Mesenchymal stem cell (in vitro differentiated cells and primary cell): Measurements from ENCODE around the gene ETV3L.

ENCODE experiments used
- DNase-seq: peaks from one replicate; pipeline ENCODE4 v3.0.0-alpha.2; 2013
- H2AFZ ChIP-seq: one replicate; pipeline ENCODE4 v1.6.1; 2013; ENCODE audit warnings: low read depth, mild to moderate bottlenecking, control low read depth, inconsistent platforms, low read length, moderate library complexity
- H2AK5ac ChIP-seq: 2 replicates; pipeline ENCODE4 v1.6.1; 2013; ENCODE audit warnings: low read length, moderate library complexity, mild to moderate bottlenecking, inconsistent platforms; ENCODE audit not compliant: severe bottlenecking
- H2BK120ac ChIP-seq: one replicate; pipeline ENCODE4 v1.6.1; 2013; ENCODE audit warnings: low read depth, mild to moderate bottlenecking, inconsistent platforms, low read length, moderate library complexity
- H2BK12ac ChIP-seq, 2 experiments: one replicate each; pipeline ENCODE4 v1.6.1; 2013; ENCODE audit warnings: inconsistent platforms in 2 of 2, low read length in 2 of 2, mild to moderate bottlenecking in 2 of 2, moderate library complexity in 2 of 2, control low read depth in 1 of 2
- H2BK15ac ChIP-seq: one replicate; pipeline ENCODE4 v1.6.1; 2013; ENCODE audit warnings: mild to moderate bottlenecking, low read depth, inconsistent platforms; ENCODE audit not compliant: poor library complexity, severe bottlenecking
- H2BK5ac ChIP-seq: 2 replicates; pipeline ENCODE4 v1.6.1; 2013; ENCODE audit warnings: low read depth, mild to moderate bottlenecking, low read length, control low read depth, inconsistent platforms; ENCODE audit not compliant: poor library complexity, severe bottlenecking
- H3K14ac ChIP-seq, 2 experiments: one replicate each; pipeline ENCODE4 v1.6.1; 2013; ENCODE audit warnings: inconsistent platforms in 2 of 2, low read length in 2 of 2, control low read depth in 1 of 2, mild to moderate bottlenecking in 1 of 2, moderate library complexity in 1 of 2
- H3K18ac ChIP-seq, 2 experiments: one replicate each; pipeline ENCODE4 v1.6.1; 2013; ENCODE audit warnings: inconsistent platforms in 2 of 2, low read length in 2 of 2, control low read depth in 1 of 2, low read depth in 1 of 2, mild to moderate bottlenecking in 1 of 2
- H3K23ac ChIP-seq, 2 experiments: one replicate each; pipeline ENCODE4 v1.6.1; 2013; ENCODE audit warnings: inconsistent platforms in 2 of 2, low read length in 2 of 2, mild to moderate bottlenecking in 2 of 2, moderate library complexity in 2 of 2, control low read depth in 1 of 2
- H3K27ac ChIP-seq: 2 replicates; pipeline ENCODE4 v1.5.1; 2013; ENCODE audit warnings: mild to moderate bottlenecking, moderate library complexity, low read length, control low read depth, inconsistent platforms; ENCODE audit not compliant: poor library complexity, severe bottlenecking
- H3K27me3 ChIP-seq, 2 experiments: 2 replicates each; pipeline versions ENCODE4 v1.6.1 to v1.7.0; 2013; ENCODE audit warnings: low read length in 2 of 2, mild to moderate bottlenecking in 2 of 2, moderate library complexity in 2 of 2, control low read depth in 1 of 2, inconsistent platforms in 1 of 2; ENCODE audit not compliant: control insufficient read depth in 1 of 2, insufficient read depth in 1 of 2
- H3K36me3 ChIP-seq, 2 experiments: 2 replicates each; pipeline versions ENCODE4 v1.6.1 to v1.7.0; 2013; ENCODE audit warnings: low read length in 2 of 2, control low read depth in 1 of 2, inconsistent platforms in 1 of 2, low read depth in 1 of 2, mild to moderate bottlenecking in 1 of 2; ENCODE audit not compliant: insufficient read depth in 2 of 2, control insufficient read depth in 1 of 2
- H3K4ac ChIP-seq, 2 experiments: one replicate each; pipeline ENCODE4 v1.6.1; 2013; ENCODE audit warnings: inconsistent platforms in 2 of 2, low read length in 2 of 2, mild to moderate bottlenecking in 2 of 2, moderate library complexity in 2 of 2, control low read depth in 1 of 2, low read depth in 1 of 2
- H3K4me1 ChIP-seq: 2 replicates; pipeline ENCODE4 v1.6.1; 2013; ENCODE audit warnings: low read depth, low read length, control low read depth; ENCODE audit not compliant: control insufficient read depth, insufficient read depth
- H3K4me2 ChIP-seq: 2 replicates; pipeline ENCODE4 v1.6.1; 2013; ENCODE audit warnings: low read length, mild to moderate bottlenecking, inconsistent platforms; ENCODE audit not compliant: poor library complexity, severe bottlenecking
- H3K4me3 ChIP-seq, 2 experiments: 2 replicates each; pipeline versions ENCODE4 v1.5.1 to v1.7.0; 2013; ENCODE audit warnings: low read length in 2 of 2, mild to moderate bottlenecking in 2 of 2, control low read depth in 1 of 2, low read depth in 1 of 2; ENCODE audit not compliant: insufficient read depth in 1 of 2
- H3K79me1 ChIP-seq: replicated peaks from 2 replicates; pipeline ENCODE4 v1.6.1; 2013; ENCODE audit warnings: mild to moderate bottlenecking, control low read depth, low read length, inconsistent platforms; ENCODE audit not compliant: poor library complexity, severe bottlenecking
- H3K9ac ChIP-seq: 2 replicates; pipeline ENCODE4 v1.7.0; 2013; ENCODE audit warnings: mild to moderate bottlenecking, low read length, moderate library complexity
- H3K9me3 ChIP-seq: 2 replicates; pipeline ENCODE4 v1.7.0; 2013; ENCODE audit warnings: mild to moderate bottlenecking, low read length; ENCODE audit not compliant: control insufficient read depth
- H4K8ac ChIP-seq: one replicate; pipeline ENCODE4 v1.6.1; 2013; ENCODE audit warnings: inconsistent platforms, mild to moderate bottlenecking, low read length, moderate library complexity
- H4K91ac ChIP-seq: one replicate; pipeline ENCODE4 v1.6.1; 2013; ENCODE audit warnings: mild to moderate bottlenecking, low read length, inconsistent platforms
- WGBS: methylation state at CpG from one replicate; pipeline ENCODE4 v1.1.7; 2013; ENCODE audit warnings: mixed read lengths; 5-methylcytosine and 5-hydroxymethylcytosine counted together

Gene ETV3L

DNA sequence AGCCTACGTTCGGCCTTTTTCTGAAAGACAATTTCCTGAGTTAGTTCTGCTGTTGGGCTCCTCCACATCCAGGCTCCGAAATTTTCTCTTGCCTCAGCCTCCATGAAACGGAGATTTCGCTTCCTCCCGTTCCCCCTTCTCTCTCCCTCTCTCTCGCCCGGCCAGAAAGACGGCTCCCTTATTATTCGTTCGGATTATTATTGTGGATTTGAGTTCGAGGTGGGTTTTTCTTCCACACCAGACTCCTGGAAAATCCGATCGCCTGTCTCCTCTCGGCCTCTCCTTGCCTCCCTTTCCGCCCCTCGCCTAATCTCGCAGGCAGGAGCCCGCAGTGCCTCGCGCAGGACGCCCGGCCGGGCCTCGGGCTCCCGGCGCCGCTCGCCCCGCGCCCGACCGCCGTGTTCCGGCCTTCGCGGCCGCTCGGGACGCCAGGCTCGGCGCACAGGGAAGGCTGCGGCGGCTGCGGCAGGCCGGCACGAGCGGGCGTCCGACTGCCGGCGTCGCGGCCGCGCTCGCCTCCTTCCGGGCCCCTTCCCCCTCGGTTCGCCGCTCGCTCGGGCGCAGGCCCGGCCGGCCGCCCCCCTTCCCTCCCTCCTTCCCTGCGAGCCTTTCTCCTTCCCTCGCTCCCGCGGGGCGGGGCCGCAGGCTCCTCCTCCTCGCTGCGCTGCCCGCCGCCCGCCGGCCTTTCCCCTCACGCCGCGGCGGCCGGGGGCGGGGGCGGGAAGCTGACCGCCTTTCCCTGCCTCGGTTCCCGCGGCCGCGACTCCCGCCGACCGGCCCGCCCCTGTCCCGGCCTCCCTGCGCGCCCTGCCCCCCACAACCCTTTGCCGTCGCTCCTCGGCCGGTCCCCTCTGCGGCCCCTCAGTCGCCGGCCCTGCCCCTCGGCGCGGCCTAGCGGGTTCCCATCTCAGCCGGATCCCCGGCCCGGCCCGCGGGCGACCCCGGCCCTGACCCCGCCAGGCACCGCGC, 54.1 kb downstream of the ETV3L start, which contains the start of gene ARHGEF11:
TSS of gene ARHGEF11 (minus strand) at position 493 of the 969 bp plus-strand sequence. CDS start 1,412 bp downstream, outside the sequence.
- no peak within 1 kb of the TSS for H2AK5ac ChIP-seq
- peak within 1 kb of the TSS; percentile 88 to 92 for H3K14ac ChIP-seq
- H3K9me3 ChIP-seq: no peaks in the 10 kb centered on the region
- H4K8ac ChIP-seq: peak within 1 kb of the TSS; percentile 96
- peak within 1 kb of the TSS; percentile 63 for H2BK5ac ChIP-seq
- H3K79me1 ChIP-seq: peaks cover 15% of the 10 kb centered on the region
- peak within 1 kb of the TSS; percentile 79 for H2AFZ ChIP-seq
- H4K91ac ChIP-seq: peak within 1 kb of the TSS; percentile 83
- peak within 1 kb of the TSS; percentile 99 for H2BK120ac ChIP-seq
- H3K4me1 ChIP-seq: peaks cover 11% of the 10 kb centered on the region
- WGBS: under 1% methylated on average over 75 of the region's 120 CpGs
- H3K27me3 ChIP-seq: no peaks in the 10 kb centered on the region
- peak; percentile 92 for DNase-seq
- peak within 1 kb of the TSS; percentile 95 to 98 for H3K18ac ChIP-seq
- H3K4me3 ChIP-seq: peak within 1 kb of the TSS; percentile 81 to 96
- peak within 1 kb of the TSS; percentile 100 for H3K9ac ChIP-seq
- H3K23ac ChIP-seq: peak within 1 kb of the TSS in 1 of 2 experiments; percentile 79
- peak within 1 kb of the TSS; percentile 69 for H3K27ac ChIP-seq
- H2BK15ac ChIP-seq: peak within 1 kb of the TSS; percentile 90
- no peaks in the 10 kb centered on the region for H3K36me3 ChIP-seq
- H3K4me2 ChIP-seq: peak within 1 kb of the TSS; percentile 87
- H3K4ac ChIP-seq: peak within 1 kb of the TSS; percentile 87 to 93
- H2BK12ac ChIP-seq: no peak within 1 kb of the TSS

DNA sequence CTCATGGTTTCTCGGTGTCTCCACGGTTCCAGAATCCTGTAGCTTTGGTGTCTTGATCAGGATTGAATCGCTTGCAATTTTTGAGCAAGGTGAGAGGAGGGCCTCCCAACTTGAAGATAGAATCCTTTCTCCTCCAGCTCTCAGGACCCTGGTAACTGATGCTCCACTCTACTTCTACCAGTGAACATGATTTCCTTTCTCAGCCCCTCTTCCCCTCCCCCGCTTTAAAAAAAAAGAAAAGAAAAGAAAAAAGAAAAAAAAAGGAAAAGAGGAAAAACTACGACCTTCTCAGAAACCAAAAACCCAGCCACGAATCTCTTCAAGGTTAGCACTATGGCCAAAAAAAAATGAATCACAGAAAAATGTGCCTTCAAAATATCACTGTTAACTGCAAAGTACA, 55.3 kb downstream of the ETV3L start:
- Histone ChIP-seq H2AK5ac (no peak overlapping the region), H3K79me1 (peaks cover 15% of the 10 kb centered on the region), H3K9me3 (no peaks in the 10 kb centered on the region), H2BK5ac (no peak overlapping the region), H3K4me2 (peak overlapping the region; percentile 41), H2BK15ac (no peak overlapping the region), H3K9ac (peak overlapping the region; percentile 100), H3K4me1 (peaks cover 11% of the 10 kb centered on the region), H3K23ac (no peak overlapping the region), H4K8ac (no peak overlapping the region), H4K91ac (no peak overlapping the region), H3K36me3 (no peaks in the 10 kb centered on the region), H3K27ac (no peak overlapping the region), H3K4ac (no peak overlapping the region), H3K18ac (no peak overlapping the region), H3K4me3 (peak overlapping the region in 1 of 2 experiments; percentile 96), H3K14ac (no peak overlapping the region), H2BK12ac (no peak overlapping the region), H2AFZ (no peak overlapping the region), H3K27me3 (no peaks in the 10 kb centered on the region), H2BK120ac (no peak overlapping the region)
- WGBS: 11% methylated on average over 6 of the region's 6 CpGs
- no peak for DNase-seq

DNA sequence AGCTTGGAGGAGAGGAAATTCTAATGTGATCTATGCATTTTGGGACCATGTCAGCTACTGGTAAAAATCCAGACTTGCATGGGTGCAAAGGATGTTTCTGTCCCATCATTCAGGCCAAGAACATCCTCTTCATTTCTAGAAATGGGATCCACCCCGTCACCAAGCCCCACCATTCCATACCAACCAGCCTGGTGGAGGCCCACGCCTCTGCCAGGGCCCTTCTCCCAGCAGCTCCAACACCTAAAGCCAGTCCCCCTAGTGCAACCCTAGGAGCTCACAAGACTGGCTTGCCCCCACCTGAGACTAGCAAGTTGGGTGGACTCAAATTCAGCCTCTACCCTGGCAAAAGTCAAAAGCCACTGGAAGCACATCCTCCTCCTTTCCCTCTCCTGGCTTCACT, 55.9 kb downstream of the ETV3L start:
- no peak overlapping the region for H3K4ac ChIP-seq
- H3K27me3 ChIP-seq: no peaks in the 10 kb centered on the region
- H2BK15ac ChIP-seq: no peak overlapping the region
- H2BK120ac ChIP-seq: no peak overlapping the region
- peaks cover 20% of the 10 kb centered on the region for H3K79me1 ChIP-seq
- H3K23ac ChIP-seq: no peak overlapping the region
- peaks cover 12% of the 10 kb centered on the region for H3K4me1 ChIP-seq
- H2AFZ ChIP-seq: no peak overlapping the region
- H2BK12ac ChIP-seq: no peak overlapping the region
- H3K9ac ChIP-seq: peak overlapping the region; percentile 100
- no peaks in the 10 kb centered on the region for H3K9me3 ChIP-seq
- no peak overlapping the region for H4K91ac ChIP-seq
- H3K4me2 ChIP-seq: peak overlapping the region; percentile 59
- no peak overlapping the region for H3K27ac ChIP-seq
- H3K18ac ChIP-seq: no peak overlapping the region
- H4K8ac ChIP-seq: no peak overlapping the region
- no peak overlapping the region for H3K14ac ChIP-seq
- H2BK5ac ChIP-seq: no peak overlapping the region
- peak overlapping the region; percentile 25 to 96 for H3K4me3 ChIP-seq
- 89% methylated on average over 2 of the region's 2 CpGs for WGBS
- H3K36me3 ChIP-seq: no peaks in the 10 kb centered on the region
- no peak overlapping the region for H2AK5ac ChIP-seq
- DNase-seq: no peak

DNA sequence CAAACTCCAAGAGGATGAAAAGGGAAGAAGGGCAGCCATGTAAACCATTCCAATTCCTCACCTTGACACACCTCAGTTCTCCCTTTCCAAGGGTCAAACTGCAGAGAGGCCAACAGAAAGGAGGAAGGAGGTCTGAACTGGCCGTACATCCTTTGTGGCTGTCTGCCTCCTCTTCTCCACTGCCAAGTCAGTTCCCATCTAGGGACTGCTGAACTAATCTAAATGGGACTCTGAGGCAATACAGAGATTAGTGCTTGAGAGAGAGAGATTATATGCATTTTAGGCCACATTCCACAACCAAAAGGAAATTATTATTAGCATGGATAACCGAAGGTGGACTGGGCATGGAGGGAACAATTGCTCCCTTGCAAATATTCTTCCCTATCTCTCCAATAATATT, 56.8 kb downstream of the ETV3L start:
- no peak for DNase-seq
- Histone ChIP-seq H3K79me1 (peaks cover 22% of the 10 kb centered on the region), H3K4ac (no peak overlapping the region), H2AFZ (no peak overlapping the region), H3K4me2 (peak overlapping the region; percentile 59), H2BK15ac (no peak overlapping the region), H3K9ac (peak overlapping the region; percentile 100), H4K91ac (no peak overlapping the region), H3K18ac (no peak overlapping the region), H2BK120ac (no peak overlapping the region), H3K27ac (no peak overlapping the region), H3K4me3 (peak overlapping the region in 1 of 2 experiments; percentile 96), H3K36me3 (no peaks in the 10 kb centered on the region), H2BK5ac (no peak overlapping the region), H3K14ac (no peak overlapping the region), H3K27me3 (no peaks in the 10 kb centered on the region), H3K4me1 (peaks cover 15% of the 10 kb centered on the region), H3K9me3 (no peaks in the 10 kb centered on the region), H4K8ac (no peak overlapping the region), H3K23ac (no peak overlapping the region), H2BK12ac (no peak overlapping the region), H2AK5ac (no peak overlapping the region)
- WGBS: 88% methylated on average over 1 of the region's 2 CpGs
